Loucy (cell line): ENCODE data around the gene ZFPM1.
A peak's percentile ranks its signal among the peaks of the same experiment; 100 is the strongest.

Experiments
- H2AFZ ChIP-seq: fragments of 200-600 bp; sonication (generic); 2 replicates; pipeline ENCODE4 v1.6.0; 2016; ENCODE audit warnings: antibody characterized with exemption, mild to moderate bottlenecking, low read length, moderate library complexity
- H3F3A ChIP-seq: fragments of 200-600 bp; 2 replicates; pipeline ENCODE4 v1.6.0; 2016; ENCODE audit warnings: antibody characterized with exemption, low read depth, mild to moderate bottlenecking
- H3K27me3 ChIP-seq: fragments of 200-600 bp; sonication (generic); 2 replicates; pipeline ENCODE4 v1.6.1; 2014; ENCODE audit warnings: low read length, mild to moderate bottlenecking; ENCODE audit not compliant: insufficient read depth, poor library complexity, severe bottlenecking
- H3K36me3 ChIP-seq: fragments of 200-600 bp; sonication (generic); 2 replicates; pipeline ENCODE4 v1.6.1; 2016; ENCODE audit warnings: low read length; ENCODE audit not compliant: insufficient read depth
- H3K4me1 ChIP-seq: fragments of 200-600 bp; sonication (generic); 2 replicates; pipeline ENCODE4 v1.5.1; 2014; ENCODE audit warnings: low read length, mild to moderate bottlenecking; ENCODE audit not compliant: insufficient read depth, poor library complexity, severe bottlenecking
- H3K4me2 ChIP-seq: fragments of 200-600 bp; sonication (generic); 2 replicates; pipeline ENCODE4 v1.6.0; 2014; ENCODE audit warnings: antibody characterized with exemption, low read length, low read depth, mild to moderate bottlenecking; ENCODE audit not compliant: poor library complexity, severe bottlenecking
- H3K4me3 ChIP-seq: fragments of 200-600 bp; sonication (generic); 2 replicates; pipeline ENCODE4 v1.5.1; 2014; ENCODE audit warnings: low read length, mild to moderate bottlenecking, mixed read lengths; ENCODE audit not compliant: poor library complexity, severe bottlenecking
- H3K79me2 ChIP-seq: fragments of 200-600 bp; sonication (generic); 2 replicates; pipeline ENCODE4 v1.6.1; 2014; ENCODE audit warnings: low read length; ENCODE audit not compliant: insufficient read depth
- H3K9ac ChIP-seq: fragments of 200-600 bp; sonication (generic); 2 replicates; pipeline ENCODE4 v1.6.0; 2014; ENCODE audit warnings: mild to moderate bottlenecking, low read depth, low read length, moderate library complexity; ENCODE audit not compliant: poor library complexity, severe bottlenecking
- H3K9me2 ChIP-seq: fragments of 200-600 bp; sonication (generic); replicated peaks from 2 replicates; pipeline ENCODE4 v1.6.1; 2016; ENCODE audit warnings: low read depth, low read length, mixed read lengths
- H3K9me3 ChIP-seq: fragments of 200-600 bp; sonication (generic); 2 replicates; pipeline ENCODE4 v1.6.1; 2014; ENCODE audit warnings: mild to moderate bottlenecking, antibody characterized with exemption, low read length, low read depth; ENCODE audit not compliant: insufficient read depth
- H4K20me1 ChIP-seq: fragments of 200-600 bp; sonication (generic); 2 replicates; pipeline ENCODE4 v1.6.0; 2014; ENCODE audit warnings: antibody characterized with exemption, low read length, mild to moderate bottlenecking; ENCODE audit not compliant: insufficient read depth, poor library complexity, severe bottlenecking
- EZH2phosphoT487 ChIP-seq: fragments of 200-600 bp; IDR thresholded peaks from 2 replicates; pipeline ENCODE4 v1.6.1; 2018; ENCODE audit warnings: antibody characterized with exemption, mild to moderate bottlenecking, moderate library complexity, borderline replicate concordance
- TF ChIP-seq, protein P1 (sequence below): fragments of 200-600 bp; sonication (generic); conservative IDR thresholded peaks from 2 replicates; pipeline ENCODE4 v1.5.1; 2014; ENCODE audit warnings: mild to moderate bottlenecking, antibody characterized with exemption, low read length

Gene ZFPM1

DNA sequence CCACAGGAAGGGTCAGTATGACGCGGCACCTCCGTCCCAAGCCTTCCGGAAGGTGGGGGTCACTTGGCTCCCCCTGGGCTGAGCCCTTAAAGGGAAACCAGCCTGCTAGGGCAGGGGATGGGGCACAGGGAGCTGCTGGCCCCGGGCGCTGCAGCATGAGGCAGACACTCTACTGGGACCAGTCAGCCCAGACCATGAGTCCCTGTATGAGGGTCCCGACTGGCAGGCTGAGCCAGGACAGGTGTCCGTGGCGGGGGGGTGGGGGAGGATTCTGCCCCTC lies 73.8 kb downstream of the ZFPM1 start:
- TF ChIP-seq, protein P1, sequence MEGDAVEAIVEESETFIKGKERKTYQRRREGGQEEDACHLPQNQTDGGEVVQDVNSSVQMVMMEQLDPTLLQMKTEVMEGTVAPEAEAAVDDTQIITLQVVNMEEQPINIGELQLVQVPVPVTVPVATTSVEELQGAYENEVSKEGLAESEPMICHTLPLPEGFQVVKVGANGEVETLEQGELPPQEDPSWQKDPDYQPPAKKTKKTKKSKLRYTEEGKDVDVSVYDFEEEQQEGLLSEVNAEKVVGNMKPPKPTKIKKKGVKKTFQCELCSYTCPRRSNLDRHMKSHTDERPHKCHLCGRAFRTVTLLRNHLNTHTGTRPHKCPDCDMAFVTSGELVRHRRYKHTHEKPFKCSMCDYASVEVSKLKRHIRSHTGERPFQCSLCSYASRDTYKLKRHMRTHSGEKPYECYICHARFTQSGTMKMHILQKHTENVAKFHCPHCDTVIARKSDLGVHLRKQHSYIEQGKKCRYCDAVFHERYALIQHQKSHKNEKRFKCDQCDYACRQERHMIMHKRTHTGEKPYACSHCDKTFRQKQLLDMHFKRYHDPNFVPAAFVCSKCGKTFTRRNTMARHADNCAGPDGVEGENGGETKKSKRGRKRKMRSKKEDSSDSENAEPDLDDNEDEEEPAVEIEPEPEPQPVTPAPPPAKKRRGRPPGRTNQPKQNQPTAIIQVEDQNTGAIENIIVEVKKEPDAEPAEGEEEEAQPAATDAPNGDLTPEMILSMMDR: no peak
- TF ChIP-seq EZH2phosphoT487: no peak
- no peak overlapping the region for H3K4me2 ChIP-seq
- no peaks in the 10 kb centered on the region for H3K79me2 ChIP-seq
- no peaks in the 10 kb centered on the region for H3K27me3 ChIP-seq
- no peak overlapping the region for H3K9ac ChIP-seq
- no peaks in the 10 kb centered on the region for H4K20me1 ChIP-seq
- no peaks in the 10 kb centered on the region for H3K9me3 ChIP-seq
- no peaks in the 10 kb centered on the region for H3K4me1 ChIP-seq
- no peak overlapping the region for H3K4me3 ChIP-seq
- H3K36me3 ChIP-seq: no peaks in the 10 kb centered on the region
- H3K9me2 ChIP-seq: no peaks in the 10 kb centered on the region
- H2AFZ ChIP-seq: no peak overlapping the region
- H3F3A ChIP-seq: no peaks in the 10 kb centered on the region

DNA sequence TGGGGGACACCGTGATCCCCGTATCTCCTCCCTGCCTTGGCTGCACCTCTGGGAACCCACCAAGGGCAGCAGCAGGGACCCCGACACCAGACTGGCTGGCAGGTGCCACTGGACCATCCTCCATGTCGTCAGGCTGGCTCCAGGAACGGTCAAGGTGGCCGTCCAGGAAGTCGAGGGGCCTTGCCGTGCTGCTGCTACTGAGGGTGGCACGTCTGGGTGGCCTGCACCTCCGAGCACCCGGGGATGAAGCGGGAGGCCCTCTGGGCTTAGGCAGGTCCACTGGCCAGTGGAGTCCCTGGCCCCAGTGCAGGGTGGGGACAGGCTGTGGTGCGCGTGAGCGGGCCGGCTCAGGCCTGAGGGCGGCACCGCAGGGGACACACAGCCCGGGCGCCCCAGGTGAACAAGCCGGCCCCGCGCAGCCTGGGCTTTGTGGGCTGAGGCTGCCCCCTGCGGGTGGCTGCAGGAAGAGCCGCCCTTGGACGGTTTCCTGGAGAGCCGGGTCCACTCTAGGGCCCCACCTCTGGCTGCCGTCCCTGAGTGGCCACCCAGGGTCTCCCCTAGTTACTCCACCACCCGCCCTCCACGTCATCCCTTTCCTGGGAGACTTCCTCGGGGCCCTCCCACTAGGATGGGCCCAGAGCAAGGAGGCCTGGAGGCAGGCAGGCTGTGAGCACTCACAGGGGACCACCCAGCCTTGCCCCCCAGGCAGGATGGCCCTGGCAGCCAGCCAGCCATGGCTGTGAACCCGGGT lies 74.3 kb downstream of the ZFPM1 start:
- TF ChIP-seq, protein P1: peak; percentile 35
- no peak for TF ChIP-seq EZH2phosphoT487
- Histone ChIP-seq H3K27me3 (no peaks in the 10 kb centered on the region), H3K9me3 (no peaks in the 10 kb centered on the region), H3K79me2 (no peaks in the 10 kb centered on the region), H3K36me3 (no peaks in the 10 kb centered on the region), H4K20me1 (no peaks in the 10 kb centered on the region), H3F3A (no peaks in the 10 kb centered on the region), H2AFZ (no peak overlapping the region), H3K4me2 (no peak overlapping the region), H3K9ac (no peak overlapping the region), H3K4me3 (no peak overlapping the region), H3K9me2 (no peaks in the 10 kb centered on the region), H3K4me1 (no peaks in the 10 kb centered on the region)

- Histone ChIP-seq H3K79me2 (no peaks in the 10 kb centered on the region), H3F3A (no peaks in the 10 kb centered on the region), H3K4me3 (no peak overlapping the region), H3K9me2 (no peaks in the 10 kb centered on the region), H3K4me2 (no peak overlapping the region), H4K20me1 (no peaks in the 10 kb centered on the region), H3K4me1 (no peaks in the 10 kb centered on the region), H3K9ac (no peak overlapping the region), H3K27me3 (no peaks in the 10 kb centered on the region), H2AFZ (no peak overlapping the region), H3K36me3 (no peaks in the 10 kb centered on the region), H3K9me3 (no peaks in the 10 kb centered on the region)
- TF ChIP-seq, protein P1: no peak
- TF ChIP-seq EZH2phosphoT487: no peak
These were observed 75.1 kb downstream of the ZFPM1 start for GRCh38 chr16:88527937-88528743.
